Activated naive CD8-positive, alpha-beta T cell (primary cell): ENCODE results near the gene OPCML.

Source experiments
- H3K27ac Mint-ChIP-seq: one replicate; pipeline ENCODE4 v1.8.0; 2021; ENCODE audit warnings: mixed read lengths
- H3K27me3 Mint-ChIP-seq: one replicate; pipeline ENCODE4 v1.8.0; 2021; ENCODE audit warnings: mixed read lengths
- H3K36me3 Mint-ChIP-seq: one replicate; pipeline ENCODE4 v1.8.0; 2021; ENCODE audit warnings: mixed read lengths
- H3K4me1 Mint-ChIP-seq: one replicate; pipeline ENCODE4 v1.8.0; 2021; ENCODE audit warnings: low read depth, mixed read lengths
- H3K4me3 Mint-ChIP-seq: one replicate; pipeline ENCODE4 v1.8.0; 2021; ENCODE audit warnings: mild to moderate bottlenecking, mixed read lengths
- H3K9me3 Mint-ChIP-seq: one replicate; pipeline ENCODE4 v1.8.0; 2021; ENCODE audit warnings: low read depth, mixed read lengths

Gene OPCML

GRCh38 chr11:133228471-133229329 is 303.6 kb downstream of the OPCML start:
- Mint-ChIP-seq H3K9me3 (peaks cover 3% of the 10 kb centered on the region), H3K36me3 (no peaks in the 10 kb centered on the region), H3K27ac (no peak overlapping the region), H3K4me3 (no peak overlapping the region), H3K4me1 (no peaks in the 10 kb centered on the region), H3K27me3 (peaks cover 4% of the 10 kb centered on the region)

GRCh38 chr11:133227632-133228111 is 304.6 kb downstream of the OPCML start:
- no peaks in the 10 kb centered on the region for H3K9me3 Mint-ChIP-seq
- no peaks in the 10 kb centered on the region for H3K4me1 Mint-ChIP-seq
- H3K36me3 Mint-ChIP-seq, result no peaks in the 10 kb centered on the region
- H3K4me3 Mint-ChIP-seq, result no peak overlapping the region
- H3K27ac Mint-ChIP-seq, result no peak overlapping the region
- peaks cover 5% of the 10 kb centered on the region for H3K27me3 Mint-ChIP-seq

GRCh38 chr11:133224271-133224670 is 308.0 kb downstream of the OPCML start:
- Mint-ChIP-seq H3K4me1 (no peaks in the 10 kb centered on the region), H3K36me3 (no peaks in the 10 kb centered on the region), H3K9me3 (no peaks in the 10 kb centered on the region), H3K27me3 (peaks cover 5% of the 10 kb centered on the region), H3K27ac (no peak overlapping the region), H3K4me3 (no peak overlapping the region)

DNA sequence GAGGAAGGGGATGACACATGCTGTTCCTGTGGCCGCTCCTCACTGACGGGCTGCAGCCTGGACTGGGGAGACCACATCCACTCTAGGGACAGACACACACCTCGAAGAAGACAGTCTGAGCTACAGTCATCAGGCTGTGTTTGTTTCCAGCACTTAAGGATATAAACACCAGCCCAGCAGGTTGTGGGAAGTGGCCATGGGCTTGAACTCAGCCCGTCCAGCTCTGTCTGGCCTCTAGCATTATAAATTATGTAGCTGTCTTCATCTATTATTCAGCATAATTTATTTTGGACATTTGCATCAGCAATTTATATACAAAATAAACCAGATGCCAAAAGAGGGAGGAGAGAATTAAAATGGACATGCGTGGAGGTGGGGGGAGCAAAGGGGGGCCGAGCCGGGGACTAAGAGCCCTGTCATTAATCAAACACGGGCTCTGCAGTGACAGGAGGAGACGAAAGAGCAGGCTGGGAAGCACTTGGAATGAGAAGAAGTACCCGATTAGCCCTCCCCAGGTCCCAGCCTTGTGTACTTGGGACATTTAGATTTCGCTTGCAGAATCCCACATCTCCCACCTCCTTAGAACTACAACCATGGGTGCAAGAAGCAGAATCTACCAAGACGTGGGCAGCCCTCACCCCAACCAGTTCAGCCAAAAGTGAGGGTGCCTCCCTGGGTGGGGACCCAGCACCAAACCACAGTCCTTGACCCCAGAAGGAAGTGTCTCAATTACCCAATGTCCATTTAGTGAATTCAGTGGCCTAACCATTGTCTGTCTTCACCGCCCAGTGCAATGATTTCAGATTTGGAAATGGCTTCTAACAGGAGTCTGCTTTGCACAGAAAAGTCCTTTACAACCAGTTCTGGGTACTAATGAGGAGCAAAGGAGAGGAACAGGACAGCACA is 309.6 kb downstream of the OPCML start:
- H3K4me1 Mint-ChIP-seq, result no peaks in the 10 kb centered on the region
- H3K27me3 Mint-ChIP-seq, result peaks cover 7% of the 10 kb centered on the region
- no peak overlapping the region for H3K4me3 Mint-ChIP-seq
- H3K36me3 Mint-ChIP-seq, result no peaks in the 10 kb centered on the region
- no peaks in the 10 kb centered on the region for H3K9me3 Mint-ChIP-seq
- no peak overlapping the region for H3K27ac Mint-ChIP-seq

DNA sequence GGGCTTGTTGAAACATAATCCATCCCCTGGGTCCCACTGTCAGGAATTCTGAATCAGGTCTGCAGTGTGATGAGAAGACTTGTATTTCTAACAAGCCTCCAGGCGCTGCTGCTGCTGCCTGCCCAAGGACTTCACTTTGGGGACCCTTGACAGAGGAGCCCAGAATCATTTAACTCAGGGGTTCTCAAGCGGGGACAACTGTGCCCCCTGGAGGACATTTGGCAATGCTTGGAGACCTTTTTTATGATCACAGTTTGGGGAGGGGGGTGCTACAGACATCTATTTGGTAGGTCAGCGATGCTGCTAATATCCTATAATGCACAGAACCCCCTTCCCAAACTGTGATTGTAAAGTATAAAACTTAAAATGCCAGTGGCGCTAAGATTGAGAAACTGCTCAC is 312.8 kb downstream of the OPCML start:
- H3K4me3 Mint-ChIP-seq, result no peak overlapping the region
- H3K27me3 Mint-ChIP-seq, result peaks cover 9% of the 10 kb centered on the region

GRCh38 chr11:133216813-133217212 is 315.5 kb downstream of the OPCML start:
- Mint-ChIP-seq H3K9me3 (no peaks in the 10 kb centered on the region), H3K27ac (no peak overlapping the region), H3K4me1 (no peaks in the 10 kb centered on the region), H3K27me3 (peaks cover 8% of the 10 kb centered on the region), H3K36me3 (no peaks in the 10 kb centered on the region), H3K4me3 (no peak overlapping the region)

More for the DNA sequence above, 312.8 kb downstream of the OPCML start:
- Mint-ChIP-seq H3K4me1 (no peaks in the 10 kb centered on the region), H3K9me3 (no peaks in the 10 kb centered on the region), H3K27ac (no peak overlapping the region), H3K36me3 (no peaks in the 10 kb centered on the region)

GRCh38 chr11:133215596-133216230 is 316.6 kb downstream of the OPCML start:
- Mint-ChIP-seq H3K4me3 (no peak overlapping the region), H3K4me1 (no peaks in the 10 kb centered on the region), H3K36me3 (no peaks in the 10 kb centered on the region), H3K27me3 (peaks cover 8% of the 10 kb centered on the region), H3K27ac (no peak overlapping the region), H3K9me3 (no peaks in the 10 kb centered on the region)

DNA sequence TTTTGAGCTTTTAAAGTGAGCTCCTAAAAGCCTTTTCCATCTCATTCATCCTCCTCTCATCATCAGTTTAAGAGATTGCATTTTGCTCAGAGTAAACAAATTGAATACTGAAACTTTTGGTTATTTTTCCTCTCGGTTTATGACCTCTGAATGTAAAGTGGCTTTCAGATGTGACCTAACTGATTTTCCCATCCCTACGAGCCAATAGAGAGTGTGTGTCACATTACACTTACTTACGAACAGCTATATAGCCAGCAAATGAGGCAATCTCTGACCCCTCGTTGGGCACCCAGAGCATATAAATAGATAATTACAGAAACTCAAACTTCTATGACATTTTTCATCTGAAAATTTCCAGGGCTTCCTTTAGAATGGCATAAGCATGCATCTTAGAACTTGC is 317.7 kb downstream of the OPCML start:
- no peak overlapping the region for H3K27ac Mint-ChIP-seq
- H3K36me3 Mint-ChIP-seq, result no peaks in the 10 kb centered on the region
- H3K9me3 Mint-ChIP-seq, result no peaks in the 10 kb centered on the region
- H3K4me3 Mint-ChIP-seq, result no peak overlapping the region
- no peaks in the 10 kb centered on the region for H3K4me1 Mint-ChIP-seq
- peaks cover 8% of the 10 kb centered on the region for H3K27me3 Mint-ChIP-seq

GRCh38 chr11:133212201-133212600 is 320.1 kb downstream of the OPCML start:
- Mint-ChIP-seq H3K27me3 (peaks cover 4% of the 10 kb centered on the region), H3K4me1 (no peaks in the 10 kb centered on the region), H3K4me3 (no peak overlapping the region), H3K9me3 (no peaks in the 10 kb centered on the region), H3K36me3 (no peaks in the 10 kb centered on the region), H3K27ac (no peak overlapping the region)

DNA sequence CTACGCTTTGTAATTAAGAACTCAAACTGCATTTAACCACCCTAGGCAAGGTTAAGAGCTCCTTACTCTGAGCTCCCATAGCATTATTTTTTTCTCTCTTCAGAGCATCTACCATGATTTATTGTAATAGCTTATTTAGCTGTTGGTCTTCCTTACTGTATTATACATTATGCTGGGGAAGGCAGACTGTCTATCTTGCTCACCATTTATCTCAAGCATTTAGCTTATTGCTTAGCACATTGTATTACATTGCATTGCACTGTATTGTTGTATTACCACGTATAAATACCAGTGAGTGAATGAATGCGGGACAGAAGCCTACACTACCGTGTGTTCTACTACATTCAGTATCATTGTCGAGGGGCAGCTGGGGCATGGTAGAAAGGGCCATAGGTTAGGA is 324.3 kb downstream of the OPCML start:
- H3K27me3 Mint-ChIP-seq, result no peaks in the 10 kb centered on the region
- H3K4me1 Mint-ChIP-seq, result no peaks in the 10 kb centered on the region
- no peaks in the 10 kb centered on the region for H3K36me3 Mint-ChIP-seq
- H3K27ac Mint-ChIP-seq, result no peak overlapping the region
- no peaks in the 10 kb centered on the region for H3K9me3 Mint-ChIP-seq
- H3K4me3 Mint-ChIP-seq, result no peak overlapping the region

DNA sequence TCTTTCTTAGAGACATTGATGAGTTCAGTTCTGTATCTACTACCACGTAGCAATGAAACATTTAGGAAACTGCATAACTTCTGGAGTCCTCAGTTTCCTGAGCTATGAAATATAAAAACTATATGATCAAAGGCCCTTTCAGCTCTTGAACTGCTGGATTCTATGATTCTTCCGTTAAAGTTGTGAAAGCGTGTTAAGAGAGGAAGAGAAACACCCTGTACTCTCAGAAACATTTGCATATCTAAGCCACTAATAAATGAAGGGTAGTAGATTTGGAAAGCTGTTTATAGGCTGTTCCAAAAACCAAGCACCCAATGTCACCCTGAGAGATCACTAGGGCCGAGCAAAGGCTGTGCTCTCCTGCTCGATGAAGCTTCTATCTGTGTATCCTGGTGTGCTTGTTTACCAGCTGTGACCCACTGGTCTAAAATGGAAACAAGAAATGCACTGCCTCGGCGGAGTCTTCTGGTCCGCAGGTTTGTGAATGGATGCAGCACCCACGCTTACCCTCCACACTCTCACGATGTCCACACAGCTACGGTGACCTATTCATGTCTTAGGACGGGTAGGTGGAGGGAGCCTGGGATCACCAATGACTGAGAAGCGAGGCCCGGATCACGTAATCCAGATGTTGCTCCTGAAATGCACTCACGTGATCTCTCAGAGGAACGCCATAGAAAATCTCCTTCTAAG is 325.8 kb downstream of the OPCML start:
- Mint-ChIP-seq H3K27me3 (no peaks in the 10 kb centered on the region), H3K4me1 (no peaks in the 10 kb centered on the region), H3K4me3 (no peak overlapping the region), H3K36me3 (no peaks in the 10 kb centered on the region), H3K27ac (no peak overlapping the region), H3K9me3 (no peaks in the 10 kb centered on the region)

DNA sequence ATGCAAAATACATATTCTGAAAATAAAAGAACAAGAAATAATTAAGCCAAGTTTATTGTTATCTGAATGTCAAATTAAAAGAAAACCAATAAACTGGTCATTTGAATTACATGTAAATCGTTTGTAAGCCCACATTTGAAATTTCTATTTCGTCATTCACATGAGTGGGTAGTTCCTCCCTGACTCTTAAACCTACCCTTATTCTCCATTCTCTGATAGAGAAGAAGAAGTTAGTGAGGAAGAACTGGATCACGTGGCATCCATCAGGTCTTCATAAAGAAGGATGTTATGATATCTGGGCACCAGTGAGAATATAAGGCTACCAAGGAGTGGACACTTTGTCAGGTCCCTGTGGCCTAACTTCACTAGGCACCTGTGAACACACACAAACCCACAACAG is 328.1 kb downstream of the OPCML start:
- H3K27ac Mint-ChIP-seq, result no peak overlapping the region
- H3K9me3 Mint-ChIP-seq, result no peaks in the 10 kb centered on the region
- no peaks in the 10 kb centered on the region for H3K4me1 Mint-ChIP-seq
- no peak overlapping the region for H3K4me3 Mint-ChIP-seq
- H3K27me3 Mint-ChIP-seq, result no peaks in the 10 kb centered on the region
- no peaks in the 10 kb centered on the region for H3K36me3 Mint-ChIP-seq

DNA sequence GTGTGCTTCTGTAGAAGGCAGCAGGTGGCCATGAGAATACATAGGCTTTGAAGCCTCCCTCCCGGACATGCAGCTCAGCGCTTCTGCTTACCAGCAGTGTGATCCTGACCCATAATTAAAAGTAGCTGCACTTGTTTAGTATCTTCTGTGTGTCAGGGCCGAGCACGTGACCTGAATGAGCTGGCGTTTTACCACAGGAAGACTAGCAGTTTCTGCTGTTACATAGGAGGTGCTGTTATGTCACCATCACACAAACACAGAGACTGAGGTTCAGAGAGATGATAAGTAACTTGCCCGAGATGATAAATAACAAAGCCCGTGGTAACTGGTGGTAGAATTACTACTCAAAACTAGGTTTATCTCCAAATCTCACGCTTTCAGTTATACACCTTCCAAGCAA is 329.5 kb downstream of the OPCML start:
- Mint-ChIP-seq H3K36me3 (no peaks in the 10 kb centered on the region), H3K27me3 (peaks cover 2% of the 10 kb centered on the region), H3K27ac (no peak overlapping the region), H3K4me3 (no peak overlapping the region), H3K4me1 (no peaks in the 10 kb centered on the region), H3K9me3 (no peaks in the 10 kb centered on the region)

- Mint-ChIP-seq H3K9me3 (no peaks in the 10 kb centered on the region), H3K4me3 (no peak overlapping the region), H3K4me1 (no peaks in the 10 kb centered on the region), H3K27me3 (peaks cover 11% of the 10 kb centered on the region), H3K27ac (no peak overlapping the region), H3K36me3 (no peaks in the 10 kb centered on the region)
Measured at GRCh38 chr11:133198438-133198837, 333.9 kb downstream of the OPCML start.
